Skeletal muscle satellite cell (primary cell): ENCODE measurements around the gene MZT1. TPM values are rescaled to one million over a fixed set of nuclear protein-coding genes. Genes with fewer than 3 reads are reported as not detected.
A peak's percentile ranks its signal among the peaks of the same experiment; 100 is the strongest.

Experiments
- H3K27me3 ChIP-seq: 2 replicates; pipeline ENCODE4 v1.7.0; 2013; ENCODE audit warnings: low read length; ENCODE audit not compliant: control insufficient read depth, insufficient read depth
- H3K36me3 ChIP-seq: 2 replicates; pipeline ENCODE4 v1.7.0; 2013; ENCODE audit warnings: mild to moderate bottlenecking, control low read depth, low read length; ENCODE audit not compliant: insufficient read depth
- H3K4me1 ChIP-seq: 2 replicates; pipeline ENCODE4 v1.7.0; 2013; ENCODE audit warnings: low read length; ENCODE audit not compliant: control insufficient read depth, insufficient read depth
- H3K4me2 ChIP-seq: 2 replicates; pipeline ENCODE4 v1.7.0; 2013; ENCODE audit warnings: mild to moderate bottlenecking, low read length
- H3K4me3 ChIP-seq: 2 replicates; pipeline ENCODE4 v1.7.0; 2013; ENCODE audit warnings: low read length
- H3K9ac ChIP-seq: 2 replicates; pipeline ENCODE4 v1.7.0; 2013; ENCODE audit warnings: mild to moderate bottlenecking, low read depth, low read length, moderate library complexity
- H3K9me3 ChIP-seq: replicated peaks from 2 replicates; pipeline ENCODE4 v1.7.0; 2013; ENCODE audit warnings: mild to moderate bottlenecking, control low read depth, low read length
- total RNA-seq: library from RNA; depleted of rRNA; stranded (reverse); fragments of >200 nt; gene quantifications from 2 replicates; pipeline ENCODE4 v1.2.3, GENCODE V29; 2012; rRNA removed

Gene MZT1, protein sequence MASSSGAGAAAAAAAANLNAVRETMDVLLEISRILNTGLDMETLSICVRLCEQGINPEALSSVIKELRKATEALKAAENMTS
- 17.3 and 20.8 TPM in 2 replicates for total RNA-seq

DNA sequence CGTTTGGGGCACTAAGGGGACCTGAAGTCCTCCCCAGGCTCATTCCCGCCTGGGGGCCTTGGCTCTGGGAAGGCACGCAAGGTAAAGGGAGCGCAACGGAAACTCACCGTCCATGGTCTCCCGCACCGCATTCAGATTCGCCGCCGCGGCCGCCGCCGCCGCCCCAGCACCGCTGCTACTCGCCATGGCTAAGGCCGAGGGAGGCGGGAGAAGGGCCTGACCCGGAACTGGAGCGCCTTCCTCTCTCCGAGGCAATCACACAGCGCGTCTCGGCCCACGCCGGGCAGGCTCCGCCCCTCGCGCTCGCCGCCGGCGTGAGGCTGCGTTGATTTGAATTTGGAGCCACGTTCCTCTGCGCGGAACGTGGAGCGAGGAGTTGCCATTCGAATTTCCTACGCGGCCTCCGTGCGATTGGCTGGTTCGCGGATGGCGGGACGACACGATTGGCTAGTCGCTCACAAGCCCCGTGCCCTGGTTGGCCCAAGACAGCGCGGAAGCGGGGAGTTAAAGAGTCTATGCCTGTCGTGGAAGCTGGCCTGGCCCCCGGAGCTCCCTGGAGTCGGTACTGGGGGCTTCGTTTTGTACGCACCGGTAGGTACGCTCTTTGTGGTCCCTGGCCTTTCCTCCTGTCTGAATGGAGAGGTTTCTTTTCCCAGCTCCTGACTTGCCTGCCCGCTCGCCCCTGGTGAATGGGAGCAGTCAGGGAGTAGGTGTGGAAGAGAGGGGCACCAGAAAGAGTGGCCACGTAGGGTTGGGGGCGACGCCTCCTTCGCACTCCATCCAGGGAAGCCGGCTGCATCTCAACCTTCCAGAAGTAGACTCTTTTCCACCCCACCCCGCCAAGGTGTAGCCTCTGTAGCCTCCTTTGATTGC, at the start of gene MZT1, which contains the start of gene BORA:
Gene MZT1, minus strand, starts transcription at position 213 of the 873 bp plus-strand sequence. Its CDS starts 27 bp downstream, at position 186.
Gene BORA, plus strand, starts transcription at position 507 of the 873 bp plus-strand sequence. CDS start 1,018 bp downstream, outside the sequence.
- Histone ChIP-seq H3K4me3 (peak within 1 kb of the TSS; percentile 95), H3K9me3 (no peaks in the 10 kb centered on the region), H3K4me1 (peaks cover 8% of the 10 kb centered on the region), H3K27me3 (no peaks in the 10 kb centered on the region), H3K4me2 (peak within 1 kb of the TSS; percentile 94), H3K9ac (peak within 1 kb of the TSS; percentile 93), H3K36me3 (no peaks in the 10 kb centered on the region)

DNA sequence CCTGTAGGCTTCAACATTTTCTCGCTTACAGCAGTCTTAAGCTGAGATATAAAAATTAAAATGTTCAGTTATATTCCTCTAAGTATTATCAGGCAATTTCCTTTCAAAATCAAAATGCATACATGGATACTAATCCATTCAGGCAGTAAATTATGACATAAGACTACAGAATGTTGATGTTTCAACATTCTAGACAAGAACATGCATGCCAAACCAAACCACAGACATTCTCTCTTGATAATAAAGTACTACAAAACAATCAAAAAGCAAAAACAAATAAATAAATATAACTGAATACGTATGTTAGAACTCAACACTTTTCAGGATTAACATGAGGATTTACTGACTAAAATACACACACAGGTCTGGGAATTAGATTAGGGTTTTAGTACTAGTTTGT, 46.6 kb upstream of the MZT1 start:
- Histone ChIP-seq H3K36me3 (peaks cover 89% of the 10 kb centered on the region), H3K9ac (no peak overlapping the region), H3K9me3 (no peaks in the 10 kb centered on the region), H3K4me2 (no peak overlapping the region), H3K4me3 (no peak overlapping the region), H3K4me1 (no peaks in the 10 kb centered on the region), H3K27me3 (no peaks in the 10 kb centered on the region)

DNA sequence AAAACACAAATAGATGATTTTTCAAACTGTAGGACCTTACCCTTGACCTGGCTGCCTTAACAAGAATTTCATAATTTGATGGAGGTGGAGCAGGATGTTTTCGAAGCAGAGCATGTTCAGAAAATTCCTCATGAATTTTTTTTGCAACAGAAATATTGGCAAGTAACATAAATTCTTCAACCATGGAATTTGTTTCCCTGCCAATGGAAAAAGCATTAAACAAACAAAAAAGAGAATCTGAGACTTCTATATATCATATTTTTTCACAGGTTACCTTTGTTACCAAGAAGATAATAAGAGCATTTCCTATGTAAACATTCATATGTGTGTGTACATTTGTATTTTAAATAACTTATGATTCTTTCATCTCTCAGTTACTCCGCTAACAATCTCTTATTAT, 36.0 kb upstream of the MZT1 start:
- no peaks in the 10 kb centered on the region for H3K27me3 ChIP-seq
- H3K4me1 ChIP-seq: no peaks in the 10 kb centered on the region
- no peak overlapping the region for H3K4me3 ChIP-seq
- peaks cover 93% of the 10 kb centered on the region for H3K36me3 ChIP-seq
- no peaks in the 10 kb centered on the region for H3K9me3 ChIP-seq
- H3K9ac ChIP-seq: no peak overlapping the region
- H3K4me2 ChIP-seq: no peak overlapping the region

DNA sequence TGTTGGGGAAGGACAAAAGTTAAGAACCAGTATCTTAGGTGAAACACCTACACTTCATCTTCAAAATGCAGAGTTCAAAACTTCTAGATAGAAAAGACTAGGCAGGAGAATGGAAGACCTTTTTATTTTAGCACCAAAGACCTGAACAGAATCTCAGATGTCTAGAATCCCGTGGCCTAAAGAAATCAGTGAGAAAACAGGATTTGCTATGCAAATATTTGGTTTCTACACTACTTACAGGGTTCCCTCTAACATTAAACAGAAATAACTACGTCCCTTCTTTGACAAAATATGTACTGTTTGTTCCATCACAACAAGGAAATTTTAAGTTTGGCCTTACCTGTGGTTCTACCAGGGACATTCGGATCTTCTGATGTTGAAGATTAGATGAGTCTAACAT, 32.8 kb upstream of the MZT1 start:
- H3K27me3 ChIP-seq: no peaks in the 10 kb centered on the region
- H3K4me2 ChIP-seq: no peak overlapping the region
- no peak overlapping the region for H3K4me3 ChIP-seq
- H3K36me3 ChIP-seq: peaks cover 88% of the 10 kb centered on the region
- H3K9me3 ChIP-seq: no peaks in the 10 kb centered on the region
- H3K4me1 ChIP-seq: no peaks in the 10 kb centered on the region
- H3K9ac ChIP-seq: no peak overlapping the region

DNA sequence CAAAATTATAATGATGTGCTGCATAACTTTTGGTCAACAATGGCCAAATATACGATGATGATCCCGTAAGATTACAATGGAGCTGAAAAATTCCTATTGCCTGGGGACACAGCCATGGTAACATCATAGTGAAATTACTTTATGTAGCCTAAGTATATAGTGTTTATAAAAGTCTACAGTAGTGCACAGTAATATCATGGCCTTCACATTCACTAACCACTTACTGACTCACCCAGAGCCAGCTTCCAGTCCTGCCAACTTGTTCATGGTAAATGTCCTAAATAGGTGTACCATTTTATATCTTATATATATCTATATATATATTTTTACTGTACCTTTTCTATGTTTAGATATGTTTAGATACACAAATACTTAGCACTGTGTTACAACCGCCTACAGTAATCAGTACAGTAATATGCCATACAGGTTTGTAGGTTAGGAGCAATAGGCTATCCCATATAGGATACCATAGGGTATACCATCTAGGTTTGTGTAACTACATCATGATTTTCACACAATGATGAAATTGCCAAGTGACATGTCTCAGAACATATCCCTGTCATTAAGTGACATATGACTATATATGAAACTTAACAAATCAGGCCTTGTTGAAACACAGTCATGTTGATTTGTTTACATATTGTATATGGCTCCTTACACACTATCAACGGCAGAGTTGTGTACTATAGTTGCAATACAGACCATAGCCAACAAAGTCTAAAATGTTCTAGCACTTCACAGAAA, 30.5 kb upstream of the MZT1 start:
- Histone ChIP-seq H3K27me3 (no peaks in the 10 kb centered on the region), H3K4me2 (no peak overlapping the region), H3K9ac (no peak overlapping the region), H3K36me3 (peaks cover 93% of the 10 kb centered on the region), H3K4me1 (no peaks in the 10 kb centered on the region), H3K9me3 (no peaks in the 10 kb centered on the region), H3K4me3 (no peak overlapping the region)

DNA sequence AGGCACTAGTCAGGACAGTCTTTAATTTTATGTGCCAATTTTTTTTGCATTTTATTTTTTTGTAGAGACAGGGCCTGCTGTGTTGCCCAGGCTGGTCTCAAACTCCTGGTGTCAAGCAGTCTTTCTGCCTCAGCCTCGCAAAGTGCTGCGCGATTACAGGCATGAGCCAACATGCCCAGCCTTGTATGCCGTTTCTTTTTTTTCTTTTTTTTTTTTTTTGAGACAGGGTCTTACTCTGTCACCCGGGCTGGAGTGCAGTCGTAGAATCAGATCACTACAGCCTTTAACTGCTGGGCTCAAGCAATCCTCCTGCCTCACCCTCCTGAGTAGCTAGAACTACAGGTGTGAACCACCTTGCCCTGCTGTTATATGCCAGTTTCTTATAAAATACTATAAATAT, 26.7 kb upstream of the MZT1 start:
- peaks cover 83% of the 10 kb centered on the region for H3K36me3 ChIP-seq

DNA sequence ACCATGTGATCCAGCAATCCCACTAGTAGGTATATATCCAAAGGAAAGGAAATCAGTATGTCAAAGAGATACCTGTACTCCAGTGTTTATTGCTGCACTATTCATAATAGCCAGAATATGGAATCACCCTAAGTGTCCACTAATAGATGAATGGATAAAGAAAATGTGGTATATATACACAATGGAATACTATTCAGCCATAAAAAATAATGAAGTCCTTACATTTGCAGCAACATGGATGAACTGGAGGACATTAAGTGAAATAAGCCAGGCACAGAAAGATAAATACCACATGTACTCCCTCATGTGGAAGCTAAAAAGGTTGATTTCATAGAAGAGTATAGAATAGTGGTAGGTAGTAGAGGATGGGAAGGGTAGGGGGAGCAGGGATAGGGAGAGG, 23.8 kb upstream of the MZT1 start:
- Histone ChIP-seq H3K4me1 (no peaks in the 10 kb centered on the region), H3K9me3 (no peaks in the 10 kb centered on the region), H3K4me3 (no peak overlapping the region), H3K36me3 (peaks cover 75% of the 10 kb centered on the region), H3K4me2 (no peak overlapping the region), H3K27me3 (no peaks in the 10 kb centered on the region), H3K9ac (no peak overlapping the region)

More for the DNA sequence above, 26.7 kb upstream of the MZT1 start:
- Histone ChIP-seq H3K9me3 (no peaks in the 10 kb centered on the region), H3K27me3 (no peaks in the 10 kb centered on the region), H3K4me3 (no peak overlapping the region), H3K4me1 (no peaks in the 10 kb centered on the region), H3K9ac (no peak overlapping the region), H3K4me2 (no peak overlapping the region)

DNA sequence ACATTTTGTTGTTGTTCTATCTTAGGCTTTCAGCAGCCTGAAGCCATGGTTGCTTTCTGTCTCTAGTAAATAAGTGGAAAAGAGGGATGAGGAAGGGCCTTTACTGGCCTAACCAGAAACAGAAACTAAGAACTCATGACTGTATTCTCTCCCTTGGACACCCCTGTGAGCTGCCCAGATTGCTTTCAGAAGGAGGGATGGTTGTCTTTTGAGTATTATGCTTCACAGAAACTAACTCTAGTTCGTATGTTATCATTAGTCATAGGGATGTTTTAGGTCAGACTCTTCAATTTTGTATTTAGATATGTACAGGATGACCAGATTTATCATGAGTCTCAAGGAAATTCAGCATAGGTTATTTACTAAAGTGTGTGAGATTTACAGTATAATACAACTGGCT, 17.8 kb upstream of the MZT1 start:
- H3K27me3 ChIP-seq: no peaks in the 10 kb centered on the region
- no peak overlapping the region for H3K9ac ChIP-seq
- no peak overlapping the region for H3K4me3 ChIP-seq
- peaks cover 50% of the 10 kb centered on the region for H3K36me3 ChIP-seq
- H3K4me1 ChIP-seq: no peaks in the 10 kb centered on the region
- H3K9me3 ChIP-seq: no peaks in the 10 kb centered on the region
- H3K4me2 ChIP-seq: no peak overlapping the region

DNA sequence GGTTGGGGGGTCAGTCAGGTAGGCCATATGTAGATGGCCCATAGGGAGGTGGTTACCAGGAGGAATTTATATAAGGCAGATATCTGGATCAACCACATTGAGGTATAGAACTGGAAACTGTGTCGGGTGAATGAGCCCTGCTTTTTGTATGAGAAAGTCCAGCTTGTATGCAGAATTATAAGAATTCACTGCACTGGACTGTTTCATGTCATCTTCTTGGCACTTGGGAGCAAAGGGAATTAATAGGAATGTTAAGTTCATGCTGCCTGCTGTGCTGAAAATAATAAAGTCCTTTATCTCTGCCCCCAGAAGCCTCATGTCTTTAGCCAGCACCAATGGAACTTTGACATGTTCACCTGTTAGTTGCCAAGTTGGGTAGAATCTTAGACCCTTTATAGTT, 12.6 kb upstream of the MZT1 start:
- H3K9ac ChIP-seq: no peak overlapping the region
- H3K27me3 ChIP-seq: no peaks in the 10 kb centered on the region
- H3K4me1 ChIP-seq: no peaks in the 10 kb centered on the region
- peaks cover 31% of the 10 kb centered on the region for H3K36me3 ChIP-seq
- H3K4me2 ChIP-seq: no peak overlapping the region
- H3K9me3 ChIP-seq: no peaks in the 10 kb centered on the region
- no peak overlapping the region for H3K4me3 ChIP-seq

DNA sequence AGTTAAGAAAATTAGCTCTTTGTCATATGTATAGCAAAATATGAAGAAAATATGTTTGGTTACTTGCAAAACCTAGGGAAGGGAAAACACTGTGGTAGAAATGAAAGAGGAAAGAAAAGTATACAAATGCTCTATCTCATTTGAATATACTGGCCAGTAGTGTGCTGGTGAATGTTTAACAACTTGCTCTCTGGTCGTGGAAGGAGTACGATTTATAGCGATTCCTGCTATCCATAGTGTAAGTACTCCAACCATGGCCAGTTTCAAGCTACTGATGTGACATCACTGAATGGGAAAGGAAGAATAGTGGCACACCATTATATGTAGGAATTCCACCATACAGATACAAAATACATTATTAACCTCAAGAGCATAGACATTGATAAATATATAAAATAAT, 9.6 kb upstream of the MZT1 start:
- Histone ChIP-seq H3K4me1 (no peaks in the 10 kb centered on the region), H3K27me3 (no peaks in the 10 kb centered on the region), H3K9ac (no peak overlapping the region), H3K9me3 (no peaks in the 10 kb centered on the region), H3K4me2 (no peak overlapping the region), H3K4me3 (no peak overlapping the region), H3K36me3 (peaks cover 23% of the 10 kb centered on the region)

DNA sequence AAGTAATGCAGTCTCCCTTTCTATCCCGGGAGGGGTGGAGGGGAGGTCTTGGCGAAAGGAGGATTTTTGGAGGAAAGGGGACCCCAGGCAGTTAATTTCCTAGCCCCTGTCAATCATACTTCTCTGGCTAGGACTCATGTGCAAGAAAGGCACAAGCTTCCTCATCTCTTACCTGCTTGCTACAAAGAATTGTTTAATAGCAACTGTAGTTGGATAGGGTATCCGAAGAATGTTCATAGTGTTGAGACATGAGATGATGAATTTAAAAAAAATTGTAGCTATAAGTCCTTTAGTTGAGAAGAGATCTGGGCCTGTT, 819 bp upstream of the MZT1 start:
- Histone ChIP-seq H3K27me3 (no peaks in the 10 kb centered on the region), H3K9ac (peak overlapping the region; percentile 87), H3K4me3 (peak overlapping the region; percentile 95), H3K4me1 (peaks cover 8% of the 10 kb centered on the region), H3K4me2 (peak overlapping the region; percentile 94), H3K9me3 (no peaks in the 10 kb centered on the region), H3K36me3 (peaks cover 3% of the 10 kb centered on the region)
